ENCODE data around the gene GNAL.

- no peak for TF ChIP-seq CTCF (IDR thresholded peaks at IDR 0.05)
- no peak for TF ChIP-seq POLR2A (IDR thresholded peaks at IDR 0.05)
- no peak for TF ChIP-seq EP300 (IDR thresholded peaks at IDR 0.05)
Observed at GRCh38 chr18:11649839-11650238, 39.2 kb upstream of the GNAL start.
